GM18951 (cell line): ENCODE data around the gene SFSWAP.

Experiments
- POLR2A ChIP-seq: IDR thresholded peaks from 4 replicates; pipeline ENCODE4 v1.6.1; 2011; ENCODE audit warnings: mild to moderate bottlenecking; ENCODE audit not compliant: insufficient read length, insufficient read depth; ENCODE audit errors: extremely low read depth
- in situ Hi-C: fragments of 300-500 bp; cut with MboI; formaldehyde crosslinking; loops from one replicate; pipeline ENCODE4 v1.12.0; 2022; ENCODE audit warnings: low sequenced_read_pairs, mixed read lengths, inconsistent platforms; ENCODE audit not compliant: unreplicated experiment

SFSWAP gene

DNA sequence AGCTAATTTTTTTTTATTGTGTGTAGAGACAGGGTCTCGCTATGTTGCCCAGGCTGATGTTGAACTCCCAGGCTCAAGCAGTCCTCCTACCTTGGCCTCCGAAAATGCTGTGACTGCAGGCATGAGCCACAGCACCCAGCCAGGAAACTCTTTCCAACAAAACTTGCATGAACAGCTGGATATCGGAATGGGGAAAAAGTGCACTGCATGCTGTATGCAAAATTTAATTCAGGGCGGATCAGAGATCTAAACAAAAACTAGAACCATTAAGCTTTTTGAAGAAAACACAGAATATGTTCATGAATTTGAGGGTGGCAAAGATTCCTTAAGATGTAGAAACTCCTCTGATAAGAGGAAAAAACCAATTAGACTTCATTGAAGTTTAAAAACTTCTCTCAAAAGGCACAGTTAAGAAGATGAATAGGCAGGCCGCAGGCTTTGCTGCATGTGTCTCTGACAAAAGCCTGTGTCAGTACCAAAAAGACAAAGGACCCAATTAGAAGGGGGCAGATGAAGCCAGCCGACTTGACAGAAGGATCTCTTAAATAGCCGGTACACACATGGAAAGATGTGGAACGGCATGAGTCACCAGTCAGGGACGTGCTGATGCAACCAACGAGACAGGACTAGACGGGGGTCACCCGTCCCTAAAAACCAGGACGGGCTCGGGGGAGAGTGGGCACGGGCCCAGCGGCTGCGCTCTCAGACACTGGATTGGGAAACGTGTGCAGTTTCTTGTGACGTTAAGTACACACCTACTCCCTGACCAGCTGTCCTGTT is 82.5 kb downstream of the SFSWAP start:
- no peak for TF ChIP-seq POLR2A
- in situ Hi-C loops, result no loop called here

DNA sequence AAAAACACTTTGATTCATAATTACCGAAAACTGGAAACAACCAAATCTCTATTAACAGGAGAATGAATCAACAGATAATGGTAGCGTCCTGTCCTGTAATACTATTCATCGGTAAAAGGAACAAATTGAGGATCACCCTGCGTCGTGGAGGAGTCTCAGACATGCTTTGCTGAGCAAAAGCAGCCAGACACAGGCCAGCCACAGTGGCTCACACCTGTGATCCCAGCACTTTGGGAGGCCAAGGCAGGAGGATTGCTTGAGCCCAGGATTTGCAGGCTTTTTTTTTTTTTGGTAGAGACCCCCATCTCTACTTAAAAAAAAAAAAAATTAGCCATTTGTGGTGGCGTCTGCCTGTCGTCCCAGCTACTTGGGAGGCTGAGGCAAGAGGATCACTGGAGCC is 83.2 kb downstream of the SFSWAP start:
- TF ChIP-seq POLR2A, result no peak
- in situ Hi-C loops, result no loop called here

DNA sequence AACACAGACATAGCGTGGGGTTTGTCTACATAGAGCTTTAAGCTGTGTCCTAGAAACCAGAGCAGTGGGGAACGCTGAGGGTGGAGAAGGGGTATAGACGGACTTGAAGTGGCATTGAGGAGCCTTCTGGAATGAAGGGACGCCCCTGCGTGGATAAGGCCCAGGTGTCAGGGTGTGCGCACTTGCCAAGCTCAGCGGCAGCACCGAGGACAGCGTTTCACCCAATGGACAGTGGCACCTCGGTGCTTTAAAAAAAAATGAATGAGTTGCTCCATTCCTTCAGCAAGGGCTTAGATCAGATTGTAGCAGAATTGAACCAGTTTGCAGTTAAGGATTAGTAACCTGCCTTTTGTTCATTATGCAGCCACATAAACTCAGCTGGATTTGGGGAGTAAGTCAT is 83.7 kb downstream of the SFSWAP start:
- in situ Hi-C loops, result no loop called here
- no peak for TF ChIP-seq POLR2A

- in situ Hi-C loops, result no loop called here
- TF ChIP-seq POLR2A, result no peak
These were observed 84.2 kb downstream of the SFSWAP start for GRCh38 chr12:131795064-131795463.

- in situ Hi-C loops, result no loop called here
These were observed 85.0 kb downstream of the SFSWAP start for GRCh38 chr12:131795690-131796410.

DNA sequence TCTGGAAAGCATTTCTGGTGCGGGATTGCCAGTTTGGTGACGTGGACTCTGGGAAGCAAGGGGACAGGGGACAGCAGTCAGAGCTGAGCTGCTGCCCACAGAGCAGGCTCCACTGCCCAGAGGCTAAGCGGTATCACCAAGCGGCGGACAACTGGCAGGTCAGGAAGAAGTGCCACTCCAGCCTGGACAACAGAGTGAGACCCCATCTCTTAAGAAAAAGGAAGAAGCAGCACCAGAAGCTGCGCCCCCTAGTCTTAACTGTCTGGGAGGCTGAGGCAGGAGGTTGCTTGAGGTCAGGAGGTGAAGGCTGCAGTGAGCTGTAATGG is 85.5 kb downstream of the SFSWAP start:
- in situ Hi-C loops, result no loop called here
- TF ChIP-seq POLR2A, result no peak

More at GRCh38 chr12:131795690-131796410, 85.0 kb downstream of the SFSWAP start:
- no peak for TF ChIP-seq POLR2A

- in situ Hi-C loops, result no loop called here
- no peak for TF ChIP-seq POLR2A
These were observed 86.1 kb downstream of the SFSWAP start for GRCh38 chr12:131796754-131797587.

GRCh38 chr12:131797588-131797934 is 86.7 kb downstream of the SFSWAP start:
- in situ Hi-C loops, result no loop called here
- no peak for TF ChIP-seq POLR2A

GRCh38 chr12:131799195-131799594 is 88.3 kb downstream of the SFSWAP start:
- no peak for TF ChIP-seq POLR2A
- in situ Hi-C loops, result no loop called here

DNA sequence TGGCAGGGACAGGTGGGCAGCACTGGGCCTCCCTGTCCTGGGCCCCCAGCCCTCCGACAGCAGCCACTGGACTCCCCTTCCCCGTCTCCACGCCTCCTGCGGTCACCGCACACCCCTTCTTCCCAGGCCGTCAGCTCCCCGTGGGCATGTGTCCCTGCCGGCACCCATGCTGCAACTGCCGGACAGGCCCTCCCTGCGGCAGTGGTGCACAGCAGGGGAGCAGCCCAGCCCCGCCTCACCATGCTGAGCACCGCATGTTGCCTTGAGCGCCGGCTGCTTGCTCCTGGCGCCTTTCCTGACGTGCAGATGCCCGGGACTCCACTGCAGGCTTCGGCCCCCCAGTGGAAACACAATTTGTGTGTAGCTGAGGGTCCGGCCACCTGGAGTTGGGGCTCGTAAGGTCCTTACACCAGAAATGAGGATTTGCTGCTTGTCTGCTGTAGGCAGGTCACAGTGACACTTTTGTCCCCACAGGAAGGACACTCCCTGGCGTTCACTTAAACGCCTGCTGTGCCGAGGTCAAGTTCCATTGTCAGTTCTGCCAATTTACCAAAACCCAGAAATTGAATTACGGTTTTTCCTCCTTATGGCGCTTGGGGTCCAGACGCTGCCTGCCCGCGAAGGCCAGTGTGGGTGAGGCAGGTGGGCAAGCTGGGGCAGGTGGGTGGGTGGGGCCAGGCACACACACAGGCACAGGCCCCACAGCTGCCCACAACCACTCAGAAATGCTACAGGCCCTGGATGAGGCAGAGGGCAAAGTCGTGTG is 89.1 kb downstream of the SFSWAP start:
- in situ Hi-C loops, result no loop called here
- TF ChIP-seq POLR2A, result no peak

- no peak for TF ChIP-seq POLR2A
- in situ Hi-C loops, result no loop called here
These were observed 89.8 kb downstream of the SFSWAP start for GRCh38 chr12:131800594-131801135.

DNA sequence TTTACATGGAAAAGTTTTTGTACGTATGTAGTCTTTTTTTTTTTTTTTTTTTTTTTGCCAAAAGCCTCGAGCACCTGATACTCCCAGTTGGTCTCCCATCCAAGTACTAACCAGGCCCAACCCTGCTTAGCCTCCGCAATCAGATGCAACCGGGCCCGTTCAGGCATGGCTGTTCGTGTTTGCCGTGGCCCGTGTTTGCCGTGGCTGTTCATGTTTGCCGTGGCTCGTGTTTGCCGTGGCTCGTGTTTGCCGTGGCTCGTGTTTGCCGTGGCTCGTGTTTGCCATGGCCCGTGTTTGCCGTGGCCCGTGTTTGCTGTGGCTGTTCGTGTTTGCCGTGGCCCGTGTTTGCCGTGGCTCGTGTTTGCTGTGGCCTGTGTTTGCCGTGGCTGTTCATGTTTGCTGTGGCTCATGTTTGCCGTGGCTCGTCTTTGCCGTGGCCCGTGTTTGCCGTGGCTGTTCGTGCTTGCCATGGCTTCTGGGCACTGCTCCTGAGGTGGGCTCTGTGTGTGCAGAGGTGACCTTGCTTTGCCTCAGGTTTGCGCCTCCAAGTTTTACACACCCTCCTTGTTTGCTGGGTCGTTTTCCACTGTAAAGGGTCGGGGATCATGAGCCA is 90.5 kb downstream of the SFSWAP start:
- in situ Hi-C loops, result no loop called here
- TF ChIP-seq POLR2A, result no peak
